CD4-positive, CD25-positive, alpha-beta regulatory T cell (primary cell): ENCODE measurements around the gene VSIG8. TPM values are rescaled to one million over a fixed set of nuclear protein-coding genes. Genes with fewer than 3 reads are reported as not detected.

Experiments used
- ATAC-seq, 2 donors: fragments of 150-1000 bp; cut with Tn5 transposase; one replicate each; pipeline ENCODE4 v1.10.0; 2021; ENCODE audit warnings: low read depth in 2 of 2, moderate number of reproducible peaks in 2 of 2, moderate library complexity in 1 of 2
- DNase-seq, 3 donors: peaks; one replicate each; pipeline versions ENCODE4 v3.0.0 to v3.0.0-alpha.2; 2012 to 2022; ENCODE audit warnings: mixed read lengths in 1 of 3
- H3K27ac ChIP-seq: one replicate; pipeline ENCODE4 v1.7.0; 2013; ENCODE audit warnings: mild to moderate bottlenecking, low read length; ENCODE audit not compliant: insufficient read depth, poor library complexity, severe bottlenecking
- H3K27me3 ChIP-seq: one replicate; pipeline ENCODE4 v1.7.0; 2013; ENCODE audit warnings: low read length; ENCODE audit not compliant: control insufficient read depth, insufficient read depth
- H3K36me3 ChIP-seq: one replicate; pipeline ENCODE4 v1.7.0; 2013; ENCODE audit warnings: mild to moderate bottlenecking, low read length, moderate library complexity; ENCODE audit not compliant: control insufficient read depth, insufficient read depth
- H3K4me1 ChIP-seq: 2 replicates; pipeline ENCODE4 v1.7.0; 2013; ENCODE audit warnings: mild to moderate bottlenecking, low read length; ENCODE audit not compliant: insufficient read depth, control insufficient read depth, poor library complexity, severe bottlenecking
- H3K4me3 ChIP-seq: one replicate; pipeline ENCODE4 v1.7.0; 2013; ENCODE audit warnings: low read depth, mild to moderate bottlenecking, low read length, moderate library complexity
- H3K9me3 ChIP-seq, 2 experiments: 1 replicate in 1 of 2; 2 replicates in 1 of 2; pipeline ENCODE4 v1.7.0; 2013; ENCODE audit warnings: low read length in 2 of 2, mild to moderate bottlenecking in 1 of 2, moderate library complexity in 1 of 2; ENCODE audit not compliant: control insufficient read depth in 2 of 2
- H3K27ac Mint-ChIP-seq, 3 donors: one replicate each; pipeline ENCODE4 v1.8.0; 2020 to 2022; ENCODE audit warnings: mild to moderate bottlenecking in 3 of 3, mixed read lengths in 3 of 3, moderate library complexity in 2 of 3
- H3K27me3 Mint-ChIP-seq: one replicate; pipeline ENCODE4 v1.8.0; 2022; ENCODE audit warnings: mild to moderate bottlenecking, mixed read lengths
- H3K36me3 Mint-ChIP-seq: one replicate; pipeline ENCODE4 v1.8.0; 2020; ENCODE audit warnings: mixed read lengths
- H3K4me1 Mint-ChIP-seq, 4 donors: one replicate each; pipeline ENCODE4 v1.8.0; 2020 to 2022; ENCODE audit warnings: mixed read lengths in 4 of 4, mild to moderate bottlenecking in 1 of 4
- H3K4me3 Mint-ChIP-seq, 4 donors: one replicate each; pipeline ENCODE4 v1.8.0; 2020 to 2022; ENCODE audit warnings: mild to moderate bottlenecking in 4 of 4, mixed read lengths in 4 of 4, moderate library complexity in 3 of 4
- H3K9me3 Mint-ChIP-seq, 7 donors: one replicate each; pipeline ENCODE4 v1.8.0; 2020 to 2022; ENCODE audit warnings: mixed read lengths in 7 of 7, mild to moderate bottlenecking in 3 of 7, moderate library complexity in 2 of 7
- polyA plus RNA-seq, 4 donors: library from polyadenylated mRNA; unstranded; fragments of 300-500 nt; fragmentation: Illumina TruSeq; gene quantifications; one replicate each; pipeline ENCODE4 v1.2.3, GENCODE V29; 2021
- total RNA-seq: library from RNA; stranded (reverse); gene quantifications from one replicate; pipeline ENCODE4 v1.2.3, GENCODE V29; 2022

The VSIG8 gene
- total and polyA plus RNA-seq, 5 donors from 2014 or later: not detected

DNA sequence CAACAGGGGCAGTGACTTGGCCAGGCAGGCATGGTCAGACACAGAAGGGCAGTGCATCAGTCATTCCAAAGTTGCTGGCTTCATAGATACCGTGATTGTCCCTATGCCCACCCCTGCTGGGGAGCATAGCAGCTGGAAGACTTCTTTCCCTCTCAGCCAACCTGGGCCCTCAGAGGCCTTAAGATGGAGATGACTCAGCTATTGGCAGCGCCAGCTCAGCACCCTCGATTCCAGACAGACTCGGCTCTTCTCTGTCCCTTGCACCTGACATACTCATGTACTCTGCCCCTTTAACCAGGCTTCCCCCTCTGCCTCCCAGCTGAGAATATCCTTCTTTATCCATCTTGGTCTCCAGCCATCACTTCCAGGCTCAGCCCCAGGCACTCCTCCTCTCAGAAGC lies 19.0 kb downstream of the VSIG8 start:
- Histone ChIP-seq H3K4me3 (no peak overlapping the region), H3K27ac (no peak overlapping the region), H3K36me3 (no peaks in the 10 kb centered on the region), H3K4me1 (no peaks in the 10 kb centered on the region), H3K9me3 (no peaks in the 10 kb centered on the region), H3K27me3 (no peaks in the 10 kb centered on the region)
- Mint-ChIP-seq H3K9me3 (peaks cover 0 to 1% (median 0%) of the 10 kb centered on the region in 7 donors), H3K4me1 (peaks cover 0 to 3% (median 0%) of the 10 kb centered on the region in 4 donors), H3K4me3 (no peak overlapping the region), H3K36me3 (peaks cover 4% of the 10 kb centered on the region), H3K27me3 (peaks cover 5% of the 10 kb centered on the region), H3K27ac (no peak overlapping the region)
- ATAC-seq (no peak), DNase-seq (no peak)

DNA sequence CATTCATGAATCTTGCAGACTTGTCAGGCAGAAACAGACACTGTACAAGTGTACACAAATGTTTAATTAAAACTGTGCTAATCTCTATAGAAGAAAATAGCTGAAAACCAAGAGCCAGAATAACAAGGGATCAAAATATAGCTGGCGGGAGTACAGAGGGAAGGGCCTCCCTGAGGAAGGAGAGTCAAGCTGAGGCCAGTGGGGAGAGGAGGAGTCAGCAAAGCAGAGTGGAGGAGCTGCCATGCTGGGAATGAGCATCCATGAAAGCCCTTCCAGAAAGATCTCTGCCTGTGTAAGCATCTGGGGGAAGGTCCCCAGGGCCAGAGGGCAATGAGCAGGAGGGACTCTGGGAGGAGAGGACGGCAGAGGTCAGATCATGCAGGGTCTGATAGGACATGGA lies 20.7 kb downstream of the VSIG8 start:
- Mint-ChIP-seq H3K36me3 (peaks cover 6% of the 10 kb centered on the region), H3K27ac (peak overlapping the region in 1 of 3 donors; percentile 53), H3K4me3 (no peak overlapping the region), H3K27me3 (peaks cover 5% of the 10 kb centered on the region), H3K4me1 (peaks cover 0 to 3% (median 0%) of the 10 kb centered on the region in 4 donors), H3K9me3 (peaks cover 0 to 1% (median 0%) of the 10 kb centered on the region in 7 donors)
- no peaks in the 10 kb centered on the region for H3K27me3 ChIP-seq
- H3K4me1 ChIP-seq: no peaks in the 10 kb centered on the region
- no peaks in the 10 kb centered on the region for H3K9me3 ChIP-seq
- no peak for ATAC-seq
- no peak overlapping the region for H3K27ac ChIP-seq
- peaks cover 4% of the 10 kb centered on the region for H3K36me3 ChIP-seq
- no peak for DNase-seq
- H3K4me3 ChIP-seq: no peak overlapping the region

DNA sequence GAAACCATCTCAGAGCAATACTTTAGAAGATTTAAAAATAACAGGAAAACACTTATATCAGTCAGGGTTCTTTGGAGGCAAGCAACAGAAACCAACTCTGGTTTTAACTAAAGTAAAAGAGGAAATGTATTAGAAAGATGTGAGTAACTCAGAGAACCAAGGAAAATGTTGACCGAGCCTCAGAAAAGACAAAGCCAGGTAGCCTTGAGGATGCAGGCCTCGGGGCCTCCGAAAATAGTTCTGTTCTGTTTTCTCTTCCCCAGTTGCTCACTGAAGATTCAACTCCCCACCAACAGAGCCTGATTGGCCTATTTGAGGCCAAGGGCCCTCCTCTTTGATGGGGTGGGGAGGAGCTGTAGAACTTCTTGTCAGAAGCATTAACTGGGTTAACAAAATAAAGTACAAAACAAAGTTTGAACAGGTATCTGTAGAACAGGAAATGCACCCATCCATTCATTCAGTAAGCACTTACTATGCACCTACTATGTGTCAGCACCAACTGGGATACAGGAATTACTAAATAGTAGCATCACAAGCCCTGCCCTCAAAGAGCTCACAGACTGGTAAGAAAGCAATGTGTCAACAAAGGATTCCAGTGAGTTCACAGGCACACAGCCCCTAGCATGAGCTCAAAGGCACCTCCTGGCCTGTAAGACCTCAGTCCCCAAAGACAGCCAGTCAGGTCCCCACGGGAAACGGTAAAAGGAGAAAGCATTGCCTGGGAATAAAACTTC lies 23.2 kb downstream of the VSIG8 start:
- DNase-seq: no peak
- no peaks in the 10 kb centered on the region for H3K4me1 Mint-ChIP-seq
- no peaks in the 10 kb centered on the region for H3K9me3 ChIP-seq
- H3K36me3 Mint-ChIP-seq: peaks cover 16% of the 10 kb centered on the region
- peaks cover 0 to 1% (median 0%) of the 10 kb centered on the region in 7 donors for H3K9me3 Mint-ChIP-seq
- no peak overlapping the region for H3K27ac Mint-ChIP-seq
- no peak overlapping the region for H3K4me3 ChIP-seq
- no peaks in the 10 kb centered on the region for H3K27me3 ChIP-seq
- peaks cover 5% of the 10 kb centered on the region for H3K27me3 Mint-ChIP-seq
- H3K4me1 ChIP-seq: no peaks in the 10 kb centered on the region
- no peak overlapping the region for H3K4me3 Mint-ChIP-seq
- no peak overlapping the region for H3K27ac ChIP-seq
- peaks cover 4% of the 10 kb centered on the region for H3K36me3 ChIP-seq
- ATAC-seq: no peak

GRCh38 chr1:159838715-159839114 lies 23.7 kb downstream of the VSIG8 start:
- no peaks in the 10 kb centered on the region for H3K9me3 ChIP-seq
- H3K4me3 Mint-ChIP-seq: no peak overlapping the region
- no peaks in the 10 kb centered on the region for H3K27me3 ChIP-seq
- ATAC-seq (no peak), DNase-seq (no peak)
- peaks cover 16% of the 10 kb centered on the region for H3K36me3 Mint-ChIP-seq
- H3K4me3 ChIP-seq: no peak overlapping the region
- H3K9me3 Mint-ChIP-seq: peaks cover 0 to 1% (median 0%) of the 10 kb centered on the region in 7 donors
- no peak overlapping the region for H3K27ac Mint-ChIP-seq
- H3K36me3 ChIP-seq: peaks cover 4% of the 10 kb centered on the region
- H3K4me1 Mint-ChIP-seq: no peaks in the 10 kb centered on the region
- H3K27me3 Mint-ChIP-seq: peaks cover 4% of the 10 kb centered on the region
- H3K27ac ChIP-seq: no peak overlapping the region
- H3K4me1 ChIP-seq: no peaks in the 10 kb centered on the region

DNA sequence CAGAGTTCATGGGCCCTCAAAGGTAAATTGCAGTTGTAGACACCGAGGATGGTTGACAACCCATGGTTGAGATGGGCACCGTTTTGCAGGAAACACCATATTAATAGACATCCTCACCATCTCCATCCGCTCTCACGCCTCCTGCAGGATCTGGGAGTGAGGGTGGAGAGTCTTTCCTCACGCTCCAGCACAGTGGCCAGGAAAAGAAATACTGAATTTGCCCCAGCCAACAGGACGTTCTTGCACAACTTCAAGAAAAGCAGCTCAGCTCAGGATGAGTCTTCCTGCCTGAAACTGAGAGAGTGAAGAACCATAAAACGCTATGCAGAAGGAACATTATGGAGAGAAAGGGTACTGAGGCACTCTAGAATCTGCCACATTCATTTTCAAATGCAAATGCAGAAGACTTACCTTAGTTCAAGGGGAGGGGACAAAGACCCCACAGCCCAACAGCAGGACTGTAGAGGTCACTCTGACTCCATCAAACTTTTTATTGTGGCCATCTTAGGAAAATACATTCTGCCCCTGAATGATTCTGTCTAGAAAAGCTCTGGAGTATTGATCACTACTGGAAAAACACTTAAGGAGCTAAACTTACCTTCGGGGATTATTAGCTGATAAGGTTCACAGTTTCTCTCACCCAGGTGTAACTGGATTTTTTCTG lies 26.5 kb downstream of the VSIG8 start:
- H3K36me3 Mint-ChIP-seq: peaks cover 13% of the 10 kb centered on the region
- Histone ChIP-seq H3K27ac (no peak overlapping the region), H3K4me3 (no peak overlapping the region), H3K4me1 (no peaks in the 10 kb centered on the region), H3K36me3 (peaks cover 4% of the 10 kb centered on the region), H3K27me3 (no peaks in the 10 kb centered on the region), H3K9me3 (no peaks in the 10 kb centered on the region)
- H3K4me3 Mint-ChIP-seq: no peak overlapping the region
- peak overlapping the region in 2 of 3 donors; percentile 23 to 32 for H3K27ac Mint-ChIP-seq
- DNase-seq (no peak), ATAC-seq (no peak)
- no peaks in the 10 kb centered on the region for H3K9me3 Mint-ChIP-seq
- no peaks in the 10 kb centered on the region for H3K4me1 Mint-ChIP-seq
- no peaks in the 10 kb centered on the region for H3K27me3 Mint-ChIP-seq

DNA sequence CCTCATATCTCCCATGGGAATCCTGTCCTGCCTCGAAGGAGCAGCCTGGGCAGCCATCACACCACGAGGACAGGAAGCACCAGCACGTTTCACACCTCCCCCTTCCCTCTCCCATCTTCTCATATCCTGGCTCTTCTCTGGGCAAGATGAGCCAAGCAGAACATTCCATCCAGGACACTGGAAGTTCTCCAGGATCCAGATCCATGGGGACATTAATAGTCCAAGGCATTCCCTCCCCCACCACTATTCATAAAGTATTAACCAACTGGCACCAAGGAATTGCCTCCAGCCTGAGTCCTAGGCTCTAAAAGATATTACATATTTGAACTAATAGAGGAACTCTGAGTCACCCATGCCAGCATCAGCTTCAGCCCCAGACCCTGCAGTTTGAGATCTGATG lies 27.1 kb downstream of the VSIG8 start:
- Mint-ChIP-seq H3K4me3 (no peak overlapping the region), H3K27me3 (no peaks in the 10 kb centered on the region)

GRCh38 chr1:159832309-159832708 lies 30.1 kb downstream of the VSIG8 start:
- DNase-seq (no peak), ATAC-seq (no peak)
- H3K4me1 ChIP-seq: peaks cover 4% of the 10 kb centered on the region
- no peak overlapping the region for H3K27ac ChIP-seq
- H3K27ac Mint-ChIP-seq: peak overlapping the region in 1 of 3 donors; percentile 1
- H3K4me3 Mint-ChIP-seq: no peak overlapping the region
- H3K27me3 ChIP-seq: no peaks in the 10 kb centered on the region
- no peaks in the 10 kb centered on the region for H3K36me3 ChIP-seq
- peaks cover 13% of the 10 kb centered on the region for H3K36me3 Mint-ChIP-seq
- H3K27me3 Mint-ChIP-seq: no peaks in the 10 kb centered on the region
- H3K9me3 Mint-ChIP-seq: peaks cover 0 to 1% (median 0%) of the 10 kb centered on the region in 7 donors
- no peak overlapping the region for H3K4me3 ChIP-seq
- no peaks in the 10 kb centered on the region for H3K9me3 ChIP-seq
- H3K4me1 Mint-ChIP-seq: peaks cover 6 to 16% (median 8%) of the 10 kb centered on the region in 4 donors

More for the DNA sequence above, 27.1 kb downstream of the VSIG8 start:
- Histone ChIP-seq H3K36me3 (peaks cover 4% of the 10 kb centered on the region), H3K9me3 (no peaks in the 10 kb centered on the region), H3K27ac (no peak overlapping the region), H3K27me3 (no peaks in the 10 kb centered on the region), H3K4me1 (no peaks in the 10 kb centered on the region), H3K4me3 (no peak overlapping the region)
- Mint-ChIP-seq H3K27ac (peak overlapping the region in 1 of 3 donors; percentile 23), H3K9me3 (no peaks in the 10 kb centered on the region), H3K4me1 (no peaks in the 10 kb centered on the region), H3K36me3 (peaks cover 13% of the 10 kb centered on the region)
- DNase-seq: no peak
- ATAC-seq: no peak
